IMR-90 (cell line): ENCODE results near the gene ZSWIM3. TPM values are rescaled to one million over a fixed set of nuclear protein-coding genes. Genes with fewer than 3 reads are reported as not detected.
A peak's percentile ranks its signal among the peaks of the same experiment; 100 is the strongest.

Source experiments
- ATAC-seq: fragments of 200-7000 bp; cut with Tn5 transposase; 2 replicates; pipeline ENCODE4 v1.9.1; 2020; ENCODE audit warnings: low read depth, mild to moderate bottlenecking, moderate library complexity
- BruUV-seq: library from RNA; stranded (reverse); fragments of 400-500 nt; replicated peaks from 2 replicates; lab custom pipeline; 2021; lab: Mats Ljungman, UMichigan
- CTCF ChIA-PET: fragments of 300-600 bp; formaldehyde crosslinking; extraction: SDS; loops from one replicate; lab custom pipeline; 2021; ENCODE audit warnings: antibody characterized with exemption; lab: Yijun Ruan, JAX
- POLR2A ChIA-PET: fragments of 300-600 bp; sonication (Branson Sonifier 250); formaldehyde crosslinking; loops from one replicate; lab custom pipeline; 2022; ENCODE audit warnings: antibody characterized with exemption; ENCODE audit not compliant: unreplicated experiment; lab: Charles Lee
- DNase-seq: peaks from one replicate; pipeline ENCODE4 v3.0.0; 2013
- H2AFZ ChIP-seq: replicated peaks from 2 replicates; pipeline ENCODE3; 2013; ENCODE audit warnings: low read length, mild to moderate bottlenecking; ENCODE audit not compliant: poor library complexity
- H2AK5ac ChIP-seq: 2 replicates; pipeline ENCODE4 v1.6.1; 2013; ENCODE audit warnings: low read depth, low read length, inconsistent platforms
- H2AK9ac ChIP-seq: replicated peaks from 2 replicates; pipeline ENCODE3; 2013; ENCODE audit warnings: mild to moderate bottlenecking, low read depth, low read length, moderate library complexity; ENCODE audit not compliant: poor library complexity
- H2BK120ac ChIP-seq: 2 replicates; pipeline ENCODE4 v1.6.1; 2013; ENCODE audit warnings: low read depth, low read length, inconsistent platforms
- H2BK15ac ChIP-seq: 3 replicates; pipeline ENCODE4 v1.6.1; 2013; ENCODE audit warnings: low read depth, low read length, inconsistent platforms
- H2BK20ac ChIP-seq: 2 replicates; pipeline ENCODE4 v1.6.1; 2013; ENCODE audit warnings: low read depth, mild to moderate bottlenecking, inconsistent platforms, low read length, moderate library complexity
- H2BK5ac ChIP-seq: 2 replicates; pipeline ENCODE4 v1.6.1; 2013; ENCODE audit warnings: mild to moderate bottlenecking, low read depth, low read length, inconsistent platforms; ENCODE audit not compliant: poor library complexity, severe bottlenecking
- H3K14ac ChIP-seq: replicated peaks from 2 replicates; pipeline ENCODE4 v1.6.1; 2013; ENCODE audit warnings: low read depth, low read length, inconsistent platforms
- H3K18ac ChIP-seq: 2 replicates; pipeline ENCODE4 v1.6.1; 2013; ENCODE audit warnings: low read depth, low read length, control low read depth
- H3K23ac ChIP-seq: 2 replicates; pipeline ENCODE4 v1.6.1; 2013; ENCODE audit warnings: low read depth, low read length, inconsistent platforms
- H3K27ac ChIP-seq: 2 replicates; pipeline ENCODE4 v1.5.1; 2013; ENCODE audit warnings: mild to moderate bottlenecking, control low read depth, low read length; ENCODE audit not compliant: insufficient read depth
- H3K27me3 ChIP-seq: 2 replicates; pipeline ENCODE4 v1.6.1; 2013; ENCODE audit warnings: low read length; ENCODE audit not compliant: control insufficient read depth, insufficient read depth
- H3K36me3 ChIP-seq: 2 replicates; pipeline ENCODE4 v1.6.1; 2013; ENCODE audit warnings: low read length, mixed read lengths; ENCODE audit not compliant: control insufficient read depth, insufficient read depth
- H3K4ac ChIP-seq: 2 replicates; pipeline ENCODE4 v1.6.1; 2013; ENCODE audit warnings: low read depth, low read length, inconsistent platforms
- H3K4me1 ChIP-seq: 2 replicates; pipeline ENCODE4 v1.6.1; 2013; ENCODE audit warnings: low read length, mixed read lengths; ENCODE audit not compliant: control insufficient read depth, insufficient read depth
- H3K4me2 ChIP-seq: 2 replicates; pipeline ENCODE4 v1.6.1; 2013; ENCODE audit warnings: low read depth, mild to moderate bottlenecking, control low read depth, low read length, moderate library complexity
- H3K4me3 ChIP-seq: 2 replicates; pipeline ENCODE4 v1.5.1; 2013; ENCODE audit warnings: low read depth, mild to moderate bottlenecking, control low read depth, low read length, moderate library complexity; ENCODE audit not compliant: insufficient read depth
- H3K56ac ChIP-seq: 2 replicates; pipeline ENCODE4 v1.6.1; 2013; ENCODE audit warnings: low read length, inconsistent platforms; ENCODE audit not compliant: insufficient read depth; ENCODE audit errors: extremely low read depth
- H3K79me1 ChIP-seq, 2 experiments: 2 replicates each; pipeline ENCODE4 v1.6.1; 2013; ENCODE audit warnings: low read length in 2 of 2, inconsistent platforms in 1 of 2, low read depth in 1 of 2
- H3K9ac ChIP-seq: 2 replicates; pipeline ENCODE4 v1.6.1; 2013; ENCODE audit warnings: low read depth, low read length, control low read depth
- H3K9me1 ChIP-seq: 2 replicates; pipeline ENCODE4 v1.6.1; 2013; ENCODE audit warnings: low read length, inconsistent platforms; ENCODE audit not compliant: insufficient read depth
- H3K9me3 ChIP-seq: 2 replicates; pipeline ENCODE4 v1.6.1; 2013; ENCODE audit warnings: low read length; ENCODE audit not compliant: control insufficient read depth, insufficient read depth
- H4K20me1 ChIP-seq: 2 replicates; pipeline ENCODE4 v1.6.1; 2013; ENCODE audit warnings: low read length, inconsistent platforms; ENCODE audit not compliant: insufficient read depth
- H4K5ac ChIP-seq: 2 replicates; pipeline ENCODE4 v1.6.1; 2013; ENCODE audit warnings: mild to moderate bottlenecking, low read depth, low read length, control low read depth
- H4K8ac ChIP-seq, 2 experiments: 2 replicates each; pipeline ENCODE4 v1.6.1; 2013; ENCODE audit warnings: low read depth in 2 of 2, low read length in 2 of 2, control low read depth in 1 of 2, inconsistent platforms in 1 of 2
- H4K91ac ChIP-seq: 2 replicates; pipeline ENCODE4 v1.6.1; 2013; ENCODE audit warnings: low read depth, low read length, inconsistent platforms; ENCODE audit not compliant: insufficient read depth
- CEBPB ChIP-seq: IDR thresholded peaks from 2 replicates; pipeline ENCODE4 v1.6.1; 2012; ENCODE audit warnings: low read depth, low read length, improper control_type of control experiment
- CTCF ChIP-seq: conservative IDR thresholded peaks from 2 replicates; pipeline ENCODE4 v1.5.1; 2012; ENCODE audit warnings: mild to moderate bottlenecking, low read depth, low read length, improper control_type of control experiment
- ELK1 ChIP-seq: fragments of 150-350 bp; IDR thresholded peaks from 2 replicates; pipeline ENCODE4 v1.6.1; 2016; ENCODE audit warnings: low read depth, mild to moderate bottlenecking, low read length, moderate library complexity, borderline replicate concordance
- FOS ChIP-seq: fragments of 150-350 bp; IDR thresholded peaks from 2 replicates; pipeline ENCODE4 v1.6.1; 2016; ENCODE audit warnings: low read depth, low read length
- MXI1 ChIP-seq: IDR thresholded peaks from 2 replicates; pipeline ENCODE4 v1.6.1; 2012; ENCODE audit warnings: low read depth, mild to moderate bottlenecking, low read length, moderate library complexity, borderline replicate concordance
- NFE2L2 ChIP-seq: fragments of 150-350 bp; IDR thresholded peaks from 2 replicates; pipeline ENCODE4 v1.6.1; 2016; ENCODE audit warnings: low read depth, mild to moderate bottlenecking, low read length
- RAD21 ChIP-seq: IDR thresholded peaks from 2 replicates; pipeline ENCODE4 v1.6.1; 2012; ENCODE audit warnings: low read length, improper control_type of control experiment
- RCOR1 ChIP-seq: IDR thresholded peaks from 2 replicates; pipeline ENCODE4 v1.6.1; 2012; ENCODE audit warnings: mild to moderate bottlenecking, low read length, improper control_type of control experiment; ENCODE audit not compliant: insufficient replicate concordance
- SMC3 ChIP-seq: fragments of 150-350 bp; IDR thresholded peaks from 2 replicates; pipeline ENCODE4 v1.6.1; 2016; ENCODE audit warnings: low read depth, mild to moderate bottlenecking, antibody characterized with exemption, low read length, moderate library complexity
- whole genome bisulfite sequencing, 2 experiments: methylation state at CpG; one replicate each; pipeline versions ENCODE4 v1.1.5 to v1.1.7; 2013; ENCODE audit warnings: missing lambda C conversion rate in 2 of 2; ENCODE audit not compliant: insufficient read length in 1 of 2; ENCODE audit errors: extremely low coverage in 2 of 2; 5-methylcytosine and 5-hydroxymethylcytosine counted together
- dilution Hi-C: fragments of 300-500 bp; cut with HindIII; formaldehyde crosslinking; loops from one replicate; pipeline ENCODE4 v1.14.3; 2018; ENCODE audit warnings: low sequenced_read_pairs; ENCODE audit not compliant: unreplicated experiment
- in situ Hi-C: fragments of 300-500 bp; cut with MboI; formaldehyde crosslinking; loops from 3 replicates; pipeline ENCODE4 v1.14.3; 2019; ENCODE audit warnings: low sequenced_read_pairs, inconsistent platforms, mixed read lengths
- intact Hi-C: fragments of 100-400 bp; cut with micrococcal nuclease; formaldehyde crosslinking; loops from 2 replicates; pipeline ENCODE4 v1.10.0; 2022
- polyA plus RNA-seq, 3 experiments: library from polyadenylated mRNA; depleted of rRNA; stranded (reverse); fragments of >200 nt; gene quantifications; 2 replicates each; pipeline ENCODE4 v1.2.3, GENCODE V29; 2012; ENCODE audit warnings: low replicate concordance in 1 of 3
- total RNA-seq: library from RNA; depleted of rRNA; stranded (reverse); fragments of >200 nt; gene quantifications from 2 replicates; pipeline ENCODE4 v1.2.3, GENCODE V29; 2012

The ZSWIM3 gene
- total and polyA plus RNA-seq, 2 of the 4 experiments (the other 2 are of a cell fraction), result 3.3 to 8.6 TPM

- TF ChIP-seq SMC3, result no peak
These were observed 15.8 kb upstream of the ZSWIM3 start (continued) for GRCh38 chr20:45841407-45842129.

GRCh38 chr20:45842169-45842812 is 15.1 kb upstream of the ZSWIM3 start:
- Histone ChIP-seq H3K79me1 (peaks cover 11 to 25% of the 10 kb centered on the region in 2 experiments; a peak in 2 of 4 replicates), H4K20me1 (peaks cover 5% of the 10 kb centered on the region), H2AK5ac (no peak overlapping the region), H3K9me3 (no peaks in the 10 kb centered on the region), H3K56ac (no peak overlapping the region), H3K9ac (no peak overlapping the region), H2BK15ac (no peak overlapping the region), H2AK9ac (no peak overlapping the region), H2BK20ac (no peak overlapping the region), H3K14ac (no peak overlapping the region), H3K27me3 (no peaks in the 10 kb centered on the region), H4K8ac (no peak overlapping the region), H4K91ac (no peak overlapping the region), H3K4ac (no peak overlapping the region), H3K9me1 (peaks cover 14% of the 10 kb centered on the region), H3K23ac (no peak overlapping the region), H3K4me2 (no peak overlapping the region), H3K4me3 (no peak overlapping the region), H2BK120ac (no peak overlapping the region), H3K4me1 (no peaks in the 10 kb centered on the region), H3K36me3 (peaks cover 57% of the 10 kb centered on the region), H2BK5ac (no peak overlapping the region), H3K27ac (no peak overlapping the region; the same call in 1 of the 2 replicates), H2AFZ (no peak overlapping the region), H4K5ac (no peak overlapping the region), H3K18ac (no peak overlapping the region)
- in situ Hi-C loops, result no loop called here
- DNase-seq (peak; percentile 59), ATAC-seq (peak; percentile 74)
- dilution Hi-C loops, result no loop called here
- TF ChIP-seq NFE2L2 (no peak), RCOR1 (no peak), CEBPB (no peak), ELK1 (no peak), CTCF (no peak), MXI1 (no peak), FOS (no peak), RAD21 (no peak)
- ChIA-PET POLR2A (interaction anchor here (0.6 kb wide), 1 partner anchor 789 kb away, joined by 3 read pairs; no protein-coding TSS in a partner anchor), CTCF (no interaction called here)
- no CpG with 5 or more reads among the region's 5 CpGs for WGBS, 2 experiments
- intact Hi-C loops, result loop anchor here (1.0 kb wide), 1 partner anchor 12 kb away; no protein-coding TSS in a partner anchor
- no TSS peak for BruUV-seq
